NB4 (cell line): ENCODE results near the gene SLC22A31.

Source experiments
- POLR2A ChIP-seq: IDR thresholded peaks from 2 replicates; pipeline ENCODE4 v1.6.1; 2011; ENCODE audit warnings: mild to moderate bottlenecking; ENCODE audit not compliant: insufficient read length; ENCODE audit errors: extremely low read depth
- TF ChIP-seq, protein P1 (sequence below): IDR thresholded peaks from one replicate; pipeline ENCODE4 v1.5.1; 2012; ENCODE audit warnings: low read depth, low read length

DNA sequence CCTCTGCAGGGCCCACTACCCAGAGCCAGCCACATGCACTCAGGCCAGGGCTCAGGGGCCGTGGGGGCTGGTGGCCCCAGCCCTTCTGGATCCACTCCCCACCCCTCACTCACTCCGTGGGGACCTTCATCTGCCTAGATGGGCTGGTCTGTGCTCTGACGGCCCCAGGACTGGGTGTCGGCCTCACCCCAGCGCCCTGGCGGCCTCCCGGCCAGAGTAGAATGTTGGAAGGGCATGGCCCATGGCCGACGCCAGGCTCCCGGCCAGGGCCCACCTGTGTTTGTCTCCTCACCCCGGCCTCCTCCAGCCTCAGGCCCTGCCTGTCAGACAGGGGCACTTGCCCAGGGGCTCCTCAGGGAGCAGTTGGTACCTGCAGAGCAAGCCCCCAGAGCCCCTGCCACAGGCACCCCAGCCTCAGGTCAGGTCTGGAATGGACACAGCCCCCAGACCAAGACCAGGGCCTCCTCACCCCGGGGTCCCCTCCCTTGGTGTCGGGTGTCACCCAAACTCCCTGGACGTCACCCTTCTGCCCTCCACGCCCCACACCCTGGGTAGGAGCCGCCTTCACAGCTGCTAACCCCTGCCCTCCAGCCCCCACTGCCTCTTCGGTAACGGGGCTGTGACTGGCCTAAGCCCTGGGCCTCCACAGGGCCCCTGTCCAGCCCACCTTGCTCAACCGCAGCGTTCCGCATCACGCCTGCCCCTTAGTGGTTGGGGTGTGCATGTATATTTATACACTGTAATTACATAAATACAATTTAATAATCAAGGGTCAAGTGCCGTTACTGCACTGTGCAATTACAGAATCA lies 31.8 kb downstream of the SLC22A31 start:
- TF ChIP-seq, protein P1, sequence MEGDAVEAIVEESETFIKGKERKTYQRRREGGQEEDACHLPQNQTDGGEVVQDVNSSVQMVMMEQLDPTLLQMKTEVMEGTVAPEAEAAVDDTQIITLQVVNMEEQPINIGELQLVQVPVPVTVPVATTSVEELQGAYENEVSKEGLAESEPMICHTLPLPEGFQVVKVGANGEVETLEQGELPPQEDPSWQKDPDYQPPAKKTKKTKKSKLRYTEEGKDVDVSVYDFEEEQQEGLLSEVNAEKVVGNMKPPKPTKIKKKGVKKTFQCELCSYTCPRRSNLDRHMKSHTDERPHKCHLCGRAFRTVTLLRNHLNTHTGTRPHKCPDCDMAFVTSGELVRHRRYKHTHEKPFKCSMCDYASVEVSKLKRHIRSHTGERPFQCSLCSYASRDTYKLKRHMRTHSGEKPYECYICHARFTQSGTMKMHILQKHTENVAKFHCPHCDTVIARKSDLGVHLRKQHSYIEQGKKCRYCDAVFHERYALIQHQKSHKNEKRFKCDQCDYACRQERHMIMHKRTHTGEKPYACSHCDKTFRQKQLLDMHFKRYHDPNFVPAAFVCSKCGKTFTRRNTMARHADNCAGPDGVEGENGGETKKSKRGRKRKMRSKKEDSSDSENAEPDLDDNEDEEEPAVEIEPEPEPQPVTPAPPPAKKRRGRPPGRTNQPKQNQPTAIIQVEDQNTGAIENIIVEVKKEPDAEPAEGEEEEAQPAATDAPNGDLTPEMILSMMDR, result no peak
- no peak for TF ChIP-seq POLR2A
